H9 (cell line): ENCODE measurements around the gene ALLC. TPM values are rescaled to one million over a fixed set of nuclear protein-coding genes. Genes with fewer than 3 reads are reported as not detected.
"Not testable (repeated sequence)": the region's sequence is repeated elsewhere in the genome, so short reads cannot be mapped to it uniquely, and the experiment has no call there.

Source experiments
- DNase-seq: peaks from one replicate; pipeline ENCODE4 v3.0.0-alpha.2; 2017
- H2AFZ ChIP-seq: one replicate; pipeline ENCODE4 v1.6.1; 2013; ENCODE audit warnings: mild to moderate bottlenecking, low read length, control low read depth, moderate library complexity
- H2AK5ac ChIP-seq: 2 replicates; pipeline ENCODE4 v1.6.1; 2013; ENCODE audit warnings: low read length, control low read depth, mixed read lengths; ENCODE audit not compliant: insufficient read length
- H2BK120ac ChIP-seq: one replicate; pipeline ENCODE4 v1.6.1; 2013; ENCODE audit warnings: low read depth, mild to moderate bottlenecking, low read length, control low read depth, inconsistent platforms; ENCODE audit not compliant: poor library complexity, severe bottlenecking
- H2BK12ac ChIP-seq: 2 replicates; pipeline ENCODE4 v1.6.1; 2013; ENCODE audit warnings: low read length, control low read depth, mixed read lengths, low read depth; ENCODE audit not compliant: insufficient read length
- H2BK15ac ChIP-seq: 2 replicates; pipeline ENCODE4 v1.6.1; 2013; ENCODE audit warnings: low read depth, low read length, control low read depth
- H2BK20ac ChIP-seq: one replicate; pipeline ENCODE4 v1.6.1; 2013; ENCODE audit warnings: low read depth, mild to moderate bottlenecking, low read length, control low read depth, inconsistent platforms; ENCODE audit not compliant: poor library complexity, severe bottlenecking
- H2BK5ac ChIP-seq: 2 replicates; pipeline ENCODE4 v1.6.1; 2013; ENCODE audit warnings: low read length, control low read depth, mixed read lengths; ENCODE audit not compliant: insufficient read length
- H3K14ac ChIP-seq: 2 replicates; pipeline ENCODE4 v1.6.1; 2013; ENCODE audit warnings: low read length, control low read depth; ENCODE audit not compliant: insufficient read depth
- H3K18ac ChIP-seq: 2 replicates; pipeline ENCODE4 v1.6.1; 2013; ENCODE audit warnings: low read depth, mild to moderate bottlenecking, mixed read lengths, low read length, control low read depth; ENCODE audit not compliant: insufficient read length
- H3K23ac ChIP-seq: 2 replicates; pipeline ENCODE4 v1.6.1; 2013; ENCODE audit warnings: low read length, control low read depth, mixed read lengths, low read depth; ENCODE audit not compliant: insufficient read length
- H3K23me2 ChIP-seq: 2 replicates; pipeline ENCODE4 v1.6.1; 2013; ENCODE audit warnings: low read depth, mild to moderate bottlenecking, mixed read lengths, low read length, control low read depth; ENCODE audit not compliant: insufficient read length, poor library complexity, severe bottlenecking
- H3K27ac ChIP-seq: 2 replicates; pipeline ENCODE4 v1.5.1; 2013; ENCODE audit warnings: low read length, control low read depth, mixed read lengths, low read depth; ENCODE audit not compliant: insufficient read length
- H3K27me3 ChIP-seq: 2 replicates; pipeline ENCODE4 v1.6.1; 2013; ENCODE audit warnings: low read length, control low read depth, inconsistent platforms; ENCODE audit not compliant: insufficient read depth
- H3K4ac ChIP-seq: 2 replicates; pipeline ENCODE4 v1.6.1; 2013; ENCODE audit warnings: low read depth, mild to moderate bottlenecking, control low read depth, inconsistent platforms, low read length, moderate library complexity
- H3K4me1 ChIP-seq: 2 replicates; pipeline ENCODE4 v1.6.1; 2013; ENCODE audit warnings: low read length, control low read depth, inconsistent platforms; ENCODE audit not compliant: insufficient read depth
- H3K4me2 ChIP-seq: 2 replicates; pipeline ENCODE4 v1.6.1; 2013; ENCODE audit warnings: low read length, control low read depth, mixed read lengths; ENCODE audit not compliant: insufficient read length, insufficient read depth
- H3K56ac ChIP-seq: 2 replicates; pipeline ENCODE4 v1.6.1; 2013; ENCODE audit warnings: low read depth, mild to moderate bottlenecking, mixed read lengths, low read length, control low read depth; ENCODE audit not compliant: insufficient read length
- H3K79me1 ChIP-seq: 2 replicates; pipeline ENCODE4 v1.6.1; 2013; ENCODE audit warnings: low read depth, mild to moderate bottlenecking, moderate library complexity, low read length, control low read depth, inconsistent platforms; ENCODE audit not compliant: insufficient read depth, poor library complexity, severe bottlenecking
- H3K79me2 ChIP-seq: 2 replicates; pipeline ENCODE4 v1.6.1; 2013; ENCODE audit warnings: low read length, control low read depth, inconsistent platforms; ENCODE audit not compliant: insufficient read depth
- H3K9ac ChIP-seq: 2 replicates; pipeline ENCODE4 v1.6.1; 2013; ENCODE audit warnings: low read length, control low read depth, mixed read lengths; ENCODE audit not compliant: insufficient read length; ENCODE audit errors: extremely low read depth
- H3K9me3 ChIP-seq: one replicate; pipeline ENCODE4 v1.6.1; 2013; ENCODE audit warnings: low read depth, low read length, inconsistent platforms; ENCODE audit not compliant: control insufficient read depth
- H3T11ph ChIP-seq: one replicate; pipeline ENCODE4 v1.6.1; 2013; ENCODE audit warnings: mild to moderate bottlenecking, low read length, control low read depth, inconsistent platforms
- H4K20me1 ChIP-seq: one replicate; pipeline ENCODE4 v1.6.1; 2013; ENCODE audit not compliant: control insufficient read depth, insufficient read length, insufficient read depth
- H4K5ac ChIP-seq: 2 replicates; pipeline ENCODE4 v1.6.1; 2013; ENCODE audit warnings: low read depth, mild to moderate bottlenecking, mixed read lengths, low read length, control low read depth; ENCODE audit not compliant: insufficient read length
- H4K8ac ChIP-seq: replicated peaks from 2 replicates; pipeline ENCODE4 v1.6.1; 2013; ENCODE audit warnings: low read length, control low read depth, mixed read lengths, low read depth; ENCODE audit not compliant: insufficient read length
- H4K91ac ChIP-seq: 2 replicates; pipeline ENCODE4 v1.6.1; 2013; ENCODE audit warnings: low read depth, mild to moderate bottlenecking, moderate library complexity, mixed read lengths, low read length, control low read depth; ENCODE audit not compliant: insufficient read length
- H3K27ac Mint-ChIP-seq, 3 experiments: 2 replicates in 2 of 3; 3 replicates in 1 of 3; pipeline ENCODE4 v1.8.0; 2020 to 2021; ENCODE audit warnings: mixed read lengths in 3 of 3, mild to moderate bottlenecking in 1 of 3, moderate library complexity in 1 of 3
- H3K27me3 Mint-ChIP-seq: 2 replicates; pipeline ENCODE4 v1.8.0; 2021; ENCODE audit warnings: low read depth, mild to moderate bottlenecking, moderate library complexity, mixed read lengths
- H3K36me3 Mint-ChIP-seq, 3 experiments: 2 replicates in 2 of 3; 3 replicates in 1 of 3; pipeline ENCODE4 v1.8.0; 2020 to 2021; ENCODE audit warnings: low read depth in 3 of 3, mixed read lengths in 3 of 3; ENCODE audit not compliant: insufficient read depth in 1 of 3
- H3K4me1 Mint-ChIP-seq, 2 experiments: 2 replicates each; pipeline ENCODE4 v1.8.0; 2020; ENCODE audit warnings: mixed read lengths in 2 of 2
- H3K4me3 Mint-ChIP-seq, 2 experiments: 2 replicates in 1 of 2; 3 replicates in 1 of 2; pipeline ENCODE4 v1.8.0; 2020 to 2021; ENCODE audit warnings: mild to moderate bottlenecking in 2 of 2, mixed read lengths in 2 of 2, moderate library complexity in 1 of 2
- H3K9me3 Mint-ChIP-seq, 2 experiments: 2 replicates in 1 of 2; 3 replicates in 1 of 2; pipeline ENCODE4 v1.8.0; 2020; ENCODE audit warnings: mild to moderate bottlenecking in 2 of 2, mixed read lengths in 2 of 2, moderate library complexity in 1 of 2
- CTCF ChIP-seq: fragments of 200-600 bp; sonication (generic); conservative IDR thresholded peaks from 3 replicates; pipeline ENCODE4 v1.8.0; 2021; ENCODE audit warnings: antibody characterized with exemption, mild to moderate bottlenecking
- WGBS: extraction: QIAGEN DNeasy Blood & Tissue Kit; methylation state at CpG from one replicate; pipeline ENCODE4 v1.1.7; 2013; ENCODE audit warnings: missing lambda C conversion rate, low lambda C conversion rate, mixed read lengths; ENCODE audit not compliant: insufficient read length; ENCODE audit errors: extremely low coverage; 5-methylcytosine and 5-hydroxymethylcytosine counted together
- total RNA-seq: library from RNA; stranded (reverse); gene quantifications from 2 replicates; pipeline ENCODE4 v1.2.1, GENCODE V29; 2021

The ALLC gene
- total RNA-seq, 1 experiment from 2014 or later = not detected

- H4K20me1 ChIP-seq = no peaks in the 10 kb centered on the region
- DNase-seq = peak; percentile 21
- no peaks in the 10 kb centered on the region for H3K27me3 ChIP-seq
- no peaks in the 10 kb centered on the region for H3K9me3 ChIP-seq
- Mint-ChIP-seq H3K36me3 (no peaks in the 10 kb centered on the region), H3K27ac (peak overlapping the region in 1 of 3 experiments; percentile 94; a peak in 2 of 7 replicates), H3K27me3 (peaks cover 22% of the 10 kb centered on the region), H3K9me3 (no peaks in the 10 kb centered on the region), H3K4me3 (peak overlapping the region in 1 of 2 experiments; percentile 40; a peak in 1 of 5 replicates), H3K4me1 (peaks cover 7 to 15% of the 10 kb centered on the region in 2 experiments)
- no peak overlapping the region for H4K5ac ChIP-seq
- H4K91ac ChIP-seq = no peak overlapping the region
- H3K23ac ChIP-seq = no peak overlapping the region
- no peak overlapping the region for H2AFZ ChIP-seq
- H3T11ph ChIP-seq = no peak overlapping the region
- no peak overlapping the region for H3K14ac ChIP-seq
- H3K4ac ChIP-seq = no peak overlapping the region
- no peak overlapping the region for H2BK120ac ChIP-seq
- no peak overlapping the region for H4K8ac ChIP-seq
- H2AK5ac ChIP-seq = no peak overlapping the region
- H3K23me2 ChIP-seq = no peaks in the 10 kb centered on the region
- H3K4me2 ChIP-seq = no peak overlapping the region
- no peak overlapping the region for H2BK15ac ChIP-seq
- no peak overlapping the region for H2BK20ac ChIP-seq
- H3K18ac ChIP-seq = no peak overlapping the region
- TF ChIP-seq CTCF = no peak
- WGBS = no CpG with 5 or more reads among the region's 29 CpGs
- no peaks in the 10 kb centered on the region for H3K4me1 ChIP-seq
- H3K27ac ChIP-seq = no peak overlapping the region
- H3K56ac ChIP-seq = no peak overlapping the region
- no peaks in the 10 kb centered on the region for H3K79me2 ChIP-seq
- no peak overlapping the region for H3K9ac ChIP-seq
- no peak overlapping the region for H2BK12ac ChIP-seq
- no peaks in the 10 kb centered on the region for H3K79me1 ChIP-seq
- H2BK5ac ChIP-seq = no peak overlapping the region
Observed at GRCh38 chr2:3635171-3635974, 22.6 kb upstream of the ALLC start.

GRCh38 chr2:3635975-3636327, 22.0 kb upstream of the ALLC start:
- WGBS = no CpG with 5 or more reads among the region's 16 CpGs
- not testable (repeated sequence) for H2AK5ac ChIP-seq, H3K9me3 Mint-ChIP-seq, H2BK12ac ChIP-seq, H3K9ac ChIP-seq, H2BK5ac ChIP-seq, H4K91ac ChIP-seq, H3K4me1 ChIP-seq, H3K4ac ChIP-seq, H3K14ac ChIP-seq, H4K5ac ChIP-seq, H3K36me3 Mint-ChIP-seq, H3K23me2 ChIP-seq, H3K56ac ChIP-seq, H2BK15ac ChIP-seq, H3K27me3 ChIP-seq, H4K20me1 ChIP-seq, H3K27ac Mint-ChIP-seq, H2AFZ ChIP-seq, H3K27ac ChIP-seq, H3K18ac ChIP-seq, H3K4me2 ChIP-seq, H2BK120ac ChIP-seq, H3K79me2 ChIP-seq, H3T11ph ChIP-seq, H3K23ac ChIP-seq, H4K8ac ChIP-seq, H2BK20ac ChIP-seq, H3K79me1 ChIP-seq, H3K4me3 Mint-ChIP-seq, H3K9me3 ChIP-seq
- H3K27me3 Mint-ChIP-seq = peaks cover 22% of the 10 kb centered on the region
- peak; percentile 22 for DNase-seq
- H3K4me1 Mint-ChIP-seq = peaks cover 7 to 15% of the 10 kb centered on the region in 2 experiments
